ENCODE measurements around the gene WNK2.

GRCh38 chr9:93232388-93232960, 48.5 kb downstream of the WNK2 start:
- TF ChIP-seq POLR2A (IDR thresholded peaks at IDR 0.05; ENCODE audit: low read length) = no peak
- TF ChIP-seq GATA1 (IDR thresholded peaks at IDR 0.05; ENCODE audit: low read depth, low read length) = no peak
